ENCODE measurements around the gene SPTLC3. TPM values are rescaled to one million over a fixed set of nuclear protein-coding genes. Genes with fewer than 3 reads are reported as not detected.

The SPTLC3 gene
- total RNA-seq, 4 donors from 2014 or later, result 9.2 to 17.1 (median 13.9) TPM

DNA sequence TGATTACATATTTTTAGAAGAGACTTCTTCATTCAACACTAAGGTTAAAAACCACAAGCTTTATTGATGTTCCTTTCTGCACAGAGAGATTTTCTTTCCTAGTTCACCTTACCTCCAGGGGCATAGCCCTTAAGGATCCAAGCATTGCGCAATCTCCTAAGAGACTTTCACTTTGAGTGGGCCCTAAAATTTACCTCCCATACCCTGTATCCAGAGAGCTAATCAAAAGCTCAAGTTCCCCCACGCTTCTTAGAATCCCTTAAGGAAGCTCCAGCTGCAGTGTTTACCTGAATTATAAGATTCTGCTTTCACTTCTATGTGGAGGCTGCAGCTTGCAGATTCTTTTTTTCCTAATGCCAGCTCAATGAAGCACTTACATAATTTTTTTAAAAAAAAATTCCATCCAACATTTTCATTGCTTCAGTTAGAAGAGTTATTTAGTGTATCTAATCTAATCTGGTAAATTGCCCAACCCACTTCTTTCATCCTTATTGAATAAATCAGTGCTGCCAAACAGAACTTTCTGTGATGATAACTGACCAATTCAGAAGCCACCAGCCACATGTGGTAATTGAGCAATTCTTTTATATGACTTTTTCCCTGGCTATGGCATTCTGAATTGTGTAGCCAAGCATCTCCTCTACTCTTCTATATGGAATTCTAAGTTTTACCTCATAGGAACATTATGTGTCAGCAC, 24.6 kb upstream of the SPTLC3 start:
- 79 to 84% methylated on average over 2 of the region's 2 CpGs for WGBS, 2 donors
- Histone ChIP-seq H3K36me3 (no peaks in the 10 kb centered on the region), H3K27ac (no peak overlapping the region), H3K4me3 (no peak overlapping the region), H3K4me1 (no peaks in the 10 kb centered on the region), H3K27me3 (no peaks in the 10 kb centered on the region), H3K9me3 (no peaks in the 10 kb centered on the region)
- no peak for TF ChIP-seq EP300 (IDR thresholded peaks at IDR 0.05)
- no peak for TF ChIP-seq POLR2A (IDR thresholded peaks at IDR 0.05)
- TF ChIP-seq, protein P1, sequence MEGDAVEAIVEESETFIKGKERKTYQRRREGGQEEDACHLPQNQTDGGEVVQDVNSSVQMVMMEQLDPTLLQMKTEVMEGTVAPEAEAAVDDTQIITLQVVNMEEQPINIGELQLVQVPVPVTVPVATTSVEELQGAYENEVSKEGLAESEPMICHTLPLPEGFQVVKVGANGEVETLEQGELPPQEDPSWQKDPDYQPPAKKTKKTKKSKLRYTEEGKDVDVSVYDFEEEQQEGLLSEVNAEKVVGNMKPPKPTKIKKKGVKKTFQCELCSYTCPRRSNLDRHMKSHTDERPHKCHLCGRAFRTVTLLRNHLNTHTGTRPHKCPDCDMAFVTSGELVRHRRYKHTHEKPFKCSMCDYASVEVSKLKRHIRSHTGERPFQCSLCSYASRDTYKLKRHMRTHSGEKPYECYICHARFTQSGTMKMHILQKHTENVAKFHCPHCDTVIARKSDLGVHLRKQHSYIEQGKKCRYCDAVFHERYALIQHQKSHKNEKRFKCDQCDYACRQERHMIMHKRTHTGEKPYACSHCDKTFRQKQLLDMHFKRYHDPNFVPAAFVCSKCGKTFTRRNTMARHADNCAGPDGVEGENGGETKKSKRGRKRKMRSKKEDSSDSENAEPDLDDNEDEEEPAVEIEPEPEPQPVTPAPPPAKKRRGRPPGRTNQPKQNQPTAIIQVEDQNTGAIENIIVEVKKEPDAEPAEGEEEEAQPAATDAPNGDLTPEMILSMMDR (IDR thresholded peaks at IDR 0.05), result no peak
- DNase-seq (ENCODE audit: low spot score in 2 of 2), result no peak

DNA sequence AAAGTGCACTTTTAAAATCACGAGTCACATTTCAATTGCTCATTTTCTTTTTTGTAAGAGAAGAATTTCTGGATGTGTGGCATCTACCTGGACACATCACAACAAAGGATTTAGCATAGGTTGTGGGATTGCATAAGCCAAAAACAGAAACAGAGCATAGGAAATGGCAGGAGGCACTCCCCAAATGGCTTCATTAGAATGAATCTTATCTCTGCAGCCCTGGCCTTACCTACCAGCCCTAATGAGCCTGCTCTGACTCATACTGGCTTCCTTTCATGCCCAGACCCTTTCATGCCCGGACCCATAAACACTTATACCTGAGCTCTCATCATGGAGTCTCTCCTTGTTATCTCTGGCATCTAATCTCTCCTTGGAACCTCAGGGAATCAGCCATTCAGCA, 23.9 kb upstream of the SPTLC3 start:
- H3K4me1 ChIP-seq, result no peaks in the 10 kb centered on the region
- H3K36me3 ChIP-seq, result no peaks in the 10 kb centered on the region
- no peak for TF ChIP-seq POLR2A (IDR thresholded peaks at IDR 0.05)
- TF ChIP-seq, protein P1 (IDR thresholded peaks at IDR 0.05), result no peak
- no peak for TF ChIP-seq EP300 (IDR thresholded peaks at IDR 0.05)
- no peak overlapping the region for H3K27ac ChIP-seq
- H3K9me3 ChIP-seq, result no peaks in the 10 kb centered on the region
- no peak overlapping the region for H3K4me3 ChIP-seq
- DNase-seq (ENCODE audit: low spot score in 2 of 2), result no peak
- 79 to 80% methylated on average over 2 of the region's 2 CpGs for WGBS, 2 donors
- H3K27me3 ChIP-seq, result no peaks in the 10 kb centered on the region

DNA sequence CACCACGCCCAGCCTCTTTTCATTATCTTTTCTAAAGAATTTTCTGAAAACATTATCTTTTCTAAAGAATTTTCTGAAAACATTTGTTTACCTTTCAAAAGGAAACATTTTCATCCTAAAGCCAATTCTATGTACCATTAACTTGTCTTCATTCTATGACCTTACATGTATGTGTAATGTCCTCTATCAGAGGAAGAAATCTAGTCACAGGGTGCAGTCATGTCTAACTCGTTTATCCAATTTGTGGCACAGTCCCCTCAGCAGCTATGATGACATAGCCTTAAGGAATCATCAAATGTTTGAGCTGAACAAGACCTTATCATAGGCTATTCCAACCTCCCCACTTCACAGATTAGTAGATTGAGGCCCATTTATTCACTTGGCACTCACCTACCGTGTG, 21.5 kb upstream of the SPTLC3 start:
- Histone ChIP-seq H3K4me1 (no peaks in the 10 kb centered on the region), H3K9me3 (no peaks in the 10 kb centered on the region), H3K27ac (no peak overlapping the region), H3K36me3 (no peaks in the 10 kb centered on the region), H3K27me3 (no peaks in the 10 kb centered on the region), H3K4me3 (no peak overlapping the region)
- DNase-seq (ENCODE audit: low spot score in 2 of 2), result no peak
- WGBS, 2 donors, result 79 to 86% methylated on average over 3 of the region's 3 CpGs
- TF ChIP-seq POLR2A (IDR thresholded peaks at IDR 0.05) (no peak), EP300 (IDR thresholded peaks at IDR 0.05) (no peak)
- TF ChIP-seq, protein P1 (IDR thresholded peaks at IDR 0.05), result no peak

DNA sequence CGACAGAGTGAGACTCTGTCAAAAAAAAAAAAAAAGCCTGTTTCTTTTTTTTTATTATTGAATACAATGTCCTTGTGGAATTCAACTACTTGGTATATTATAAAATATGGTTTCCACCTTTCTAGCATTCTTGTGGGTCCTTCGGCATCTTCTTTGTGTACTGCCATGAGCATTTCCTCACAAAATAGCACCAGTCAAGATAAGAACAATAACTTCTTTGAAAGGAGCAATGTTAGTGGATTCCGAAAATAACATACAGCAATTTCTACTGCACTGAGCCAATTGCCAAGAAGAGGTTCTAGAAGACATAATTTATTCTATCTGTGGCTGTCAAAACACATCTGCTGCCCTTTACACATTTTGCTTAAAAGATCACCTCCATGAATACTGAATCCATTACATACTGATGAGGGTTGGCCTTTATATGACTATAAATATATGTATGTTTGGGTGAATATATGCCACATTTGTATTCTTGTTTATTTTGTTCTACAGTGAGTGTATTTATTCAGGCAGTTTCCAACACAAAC, 19.1 kb upstream of the SPTLC3 start:
- no peaks in the 10 kb centered on the region for H3K27me3 ChIP-seq
- no peaks in the 10 kb centered on the region for H3K9me3 ChIP-seq
- 45 to 54% methylated on average over 3 of the region's 3 CpGs for WGBS, 2 donors
- TF ChIP-seq, protein P1 (IDR thresholded peaks at IDR 0.05), result no peak
- no peak for TF ChIP-seq EP300 (IDR thresholded peaks at IDR 0.05)
- TF ChIP-seq POLR2A (IDR thresholded peaks at IDR 0.05), result no peak
- no peaks in the 10 kb centered on the region for H3K4me1 ChIP-seq
- H3K27ac ChIP-seq, result no peak overlapping the region
- H3K4me3 ChIP-seq, result no peak overlapping the region
- no peak for DNase-seq (ENCODE audit: low spot score in 2 of 2)
- H3K36me3 ChIP-seq, result no peaks in the 10 kb centered on the region

DNA sequence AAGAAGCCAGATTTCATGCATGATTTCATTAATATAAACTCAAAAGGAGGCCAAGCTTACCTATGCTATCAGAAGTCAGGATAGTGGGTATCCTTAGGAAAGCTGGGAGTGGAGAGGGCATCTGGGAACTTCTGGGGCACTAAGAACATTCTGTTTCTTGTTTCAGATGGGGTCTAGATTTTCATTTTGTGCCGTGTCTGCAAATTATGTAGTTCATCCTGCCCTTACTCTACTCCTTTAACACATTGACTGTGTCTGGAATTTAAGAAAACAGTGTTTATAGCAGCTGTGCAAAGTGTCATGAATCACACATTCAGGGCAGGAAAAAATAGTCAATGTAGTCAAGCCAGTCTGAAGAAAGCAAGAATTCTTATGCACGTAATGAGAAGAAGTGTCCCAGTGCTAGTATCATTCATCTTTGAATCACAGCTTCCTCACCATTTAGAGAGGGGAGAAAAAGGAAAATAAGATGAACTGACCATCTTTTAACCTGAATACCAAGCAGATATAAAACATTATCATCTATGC, 11.6 kb upstream of the SPTLC3 start:
- H3K27ac ChIP-seq, result no peak overlapping the region
- WGBS, 2 donors, result 36 to 52% methylated on average over 2 of the region's 2 CpGs
- no peaks in the 10 kb centered on the region for H3K27me3 ChIP-seq
- no peaks in the 10 kb centered on the region for H3K36me3 ChIP-seq
- no peak overlapping the region for H3K4me3 ChIP-seq
- H3K9me3 ChIP-seq, result no peaks in the 10 kb centered on the region
- TF ChIP-seq EP300 (IDR thresholded peaks at IDR 0.05) (no peak), POLR2A (IDR thresholded peaks at IDR 0.05) (no peak)
- TF ChIP-seq, protein P1 (IDR thresholded peaks at IDR 0.05), result no peak
- no peaks in the 10 kb centered on the region for H3K4me1 ChIP-seq
- DNase-seq (ENCODE audit: low spot score in 2 of 2), result no peak

Data from tibial nerve (tissue), 4 donors.